HG03558 (cell line): ENCODE results near the gene ZCCHC2.

Experiments used
- ATAC-seq: cut with Tn5 transposase; IDR thresholded peaks from one replicate; pipeline ENCODE4 v1.9.1; 2021; ENCODE audit warnings: moderate number of reproducible peaks; ENCODE audit not compliant: unreplicated experiment; ENCODE audit errors: extremely low read depth

The ZCCHC2 gene

GRCh38 chr18:62574776-62575175 lies 52.0 kb downstream of the ZCCHC2 start:
- ATAC-seq, result no peak

- ATAC-seq, result no peak
These were observed 53.4 kb downstream of the ZCCHC2 start for GRCh38 chr18:62576271-62576670.

- ATAC-seq, result no peak
These were observed 54.2 kb downstream of the ZCCHC2 start for GRCh38 chr18:62576845-62577512.

GRCh38 chr18:62577765-62578164 lies 54.9 kb downstream of the ZCCHC2 start:
- no peak for ATAC-seq

- ATAC-seq, result no peak
These were observed 56.2 kb downstream of the ZCCHC2 start for GRCh38 chr18:62578980-62579511.

GRCh38 chr18:62583376-62583775 lies 60.6 kb downstream of the ZCCHC2 start:
- ATAC-seq, result no peak

GRCh38 chr18:62584241-62585120 lies 61.7 kb downstream of the ZCCHC2 start:
- no peak for ATAC-seq

GRCh38 chr18:62585274-62586150 lies 62.7 kb downstream of the ZCCHC2 start:
- ATAC-seq, result no peak

GRCh38 chr18:62586151-62586774 lies 63.4 kb downstream of the ZCCHC2 start:
- no peak for ATAC-seq

- ATAC-seq, result no peak
These were observed 64.1 kb downstream of the ZCCHC2 start for GRCh38 chr18:62586781-62587487.

- ATAC-seq, result no peak
These were observed 64.9 kb downstream of the ZCCHC2 start for GRCh38 chr18:62587689-62588088.

GRCh38 chr18:62588217-62588616 lies 65.4 kb downstream of the ZCCHC2 start:
- ATAC-seq, result no peak

- ATAC-seq, result no peak
These were observed 68.2 kb downstream of the ZCCHC2 start for GRCh38 chr18:62590799-62591590.

GRCh38 chr18:62596145-62597005 lies 73.5 kb downstream of the ZCCHC2 start:
- no peak for ATAC-seq

- ATAC-seq, result no peak
These were observed 79.0 kb downstream of the ZCCHC2 start for GRCh38 chr18:62601871-62602270.

- ATAC-seq, result no peak
These were observed 79.9 kb downstream of the ZCCHC2 start for GRCh38 chr18:62602706-62603105.

GRCh38 chr18:62603211-62603610 lies 80.4 kb downstream of the ZCCHC2 start:
- no peak for ATAC-seq

GRCh38 chr18:62603979-62604378 lies 81.2 kb downstream of the ZCCHC2 start:
- no peak for ATAC-seq
